VCaP (cell line): ENCODE data around the gene PDK2.

Experiments used
- H3K27ac ChIP-seq: fragments of 450-650 bp; 2 replicates; pipeline ENCODE4 v1.5.1; 2017
- TF ChIP-seq, protein P1 (sequence below): fragments of 450-650 bp; conservative IDR thresholded peaks from 2 replicates; pipeline ENCODE4 v1.5.1; 2017; ENCODE audit warnings: mild to moderate bottlenecking, moderate library complexity

PDK2 gene

DNA sequence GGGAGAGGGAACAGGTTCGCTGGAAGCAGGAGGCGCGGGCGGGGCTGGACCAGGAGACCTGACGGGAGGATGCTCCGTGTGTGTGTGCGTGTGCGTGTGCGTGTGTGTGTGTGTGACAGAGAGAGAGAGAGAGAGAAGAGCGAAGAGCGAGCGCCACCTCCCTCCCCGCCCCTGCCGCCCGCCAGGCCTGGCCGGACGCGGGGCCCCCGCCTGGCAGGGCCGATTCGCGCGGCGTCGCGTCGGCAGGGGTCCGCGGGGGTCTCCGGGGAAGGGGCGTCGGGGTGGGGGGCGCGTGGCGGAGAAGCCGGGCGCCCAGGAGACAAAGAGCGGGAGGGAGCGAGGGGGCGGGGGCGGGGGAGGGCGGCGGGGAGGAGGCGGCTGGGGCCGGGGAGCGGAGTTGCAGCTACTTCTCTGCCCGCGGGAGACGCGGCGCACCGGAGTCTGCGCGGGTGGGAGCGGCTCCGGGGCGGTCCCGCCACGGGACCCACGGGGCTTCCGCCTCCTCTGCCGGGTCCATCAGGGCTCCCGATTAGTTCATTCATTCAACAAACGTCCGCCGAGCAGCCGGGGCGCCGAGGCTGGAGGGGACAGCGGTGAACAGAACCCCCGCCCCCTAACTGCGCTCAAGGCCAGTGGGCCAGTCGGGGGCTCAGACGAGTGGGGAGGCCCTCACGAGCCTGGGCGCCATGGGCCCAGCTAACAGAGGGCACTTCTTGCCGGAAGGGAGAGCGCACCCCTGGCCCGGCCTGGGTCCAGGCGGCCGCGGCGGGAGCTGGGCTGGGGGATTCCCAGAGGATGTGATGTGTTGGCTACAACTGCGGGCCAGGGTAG lies 34.8 kb downstream of the PDK2 start, which contains the start of gene SAMD14:
Gene SAMD14, minus strand, starts transcription at position 433 of the 831 bp plus-strand sequence. CDS start 5,201 bp downstream, outside the sequence.
- peak within 1 kb of the TSS; percentile 40; the same call in 1 of the 2 replicates for H3K27ac ChIP-seq
- TF ChIP-seq, protein P1, sequence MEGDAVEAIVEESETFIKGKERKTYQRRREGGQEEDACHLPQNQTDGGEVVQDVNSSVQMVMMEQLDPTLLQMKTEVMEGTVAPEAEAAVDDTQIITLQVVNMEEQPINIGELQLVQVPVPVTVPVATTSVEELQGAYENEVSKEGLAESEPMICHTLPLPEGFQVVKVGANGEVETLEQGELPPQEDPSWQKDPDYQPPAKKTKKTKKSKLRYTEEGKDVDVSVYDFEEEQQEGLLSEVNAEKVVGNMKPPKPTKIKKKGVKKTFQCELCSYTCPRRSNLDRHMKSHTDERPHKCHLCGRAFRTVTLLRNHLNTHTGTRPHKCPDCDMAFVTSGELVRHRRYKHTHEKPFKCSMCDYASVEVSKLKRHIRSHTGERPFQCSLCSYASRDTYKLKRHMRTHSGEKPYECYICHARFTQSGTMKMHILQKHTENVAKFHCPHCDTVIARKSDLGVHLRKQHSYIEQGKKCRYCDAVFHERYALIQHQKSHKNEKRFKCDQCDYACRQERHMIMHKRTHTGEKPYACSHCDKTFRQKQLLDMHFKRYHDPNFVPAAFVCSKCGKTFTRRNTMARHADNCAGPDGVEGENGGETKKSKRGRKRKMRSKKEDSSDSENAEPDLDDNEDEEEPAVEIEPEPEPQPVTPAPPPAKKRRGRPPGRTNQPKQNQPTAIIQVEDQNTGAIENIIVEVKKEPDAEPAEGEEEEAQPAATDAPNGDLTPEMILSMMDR = no peak

DNA sequence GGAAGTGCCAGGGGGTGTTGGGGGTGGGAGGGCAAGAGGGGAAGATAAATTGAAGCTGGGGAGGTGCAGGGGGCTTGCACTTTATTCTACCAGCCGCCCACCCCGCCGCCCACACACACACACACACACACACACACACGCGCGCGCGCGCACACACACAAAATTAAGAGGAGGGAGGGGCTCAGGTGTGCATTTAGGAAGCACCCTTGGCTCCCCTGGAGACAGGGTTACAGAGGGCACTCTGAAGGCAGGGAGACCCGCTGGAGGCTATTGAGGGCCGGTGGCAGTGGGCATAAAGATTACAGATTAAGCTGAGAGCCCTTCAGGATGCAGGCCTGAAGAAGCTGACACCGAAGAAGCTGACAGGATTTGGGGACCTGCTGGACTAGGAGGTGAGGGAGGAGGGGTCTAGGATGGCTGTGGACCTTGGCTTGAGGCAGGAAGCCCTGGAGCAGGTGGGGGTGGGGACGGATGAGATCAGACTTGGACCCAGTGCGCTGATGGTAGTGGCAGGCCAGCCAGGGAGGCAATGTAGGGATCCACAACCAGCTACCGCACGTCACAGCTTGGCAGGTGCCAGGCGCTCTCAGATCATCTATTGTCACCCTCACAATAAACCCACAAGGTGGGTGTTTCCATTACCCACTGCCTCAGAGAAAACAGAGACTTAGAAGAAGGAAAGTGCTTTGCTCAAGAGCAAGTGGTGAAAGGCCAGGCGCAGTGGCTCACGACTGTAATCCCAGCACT lies 35.6 kb downstream of the PDK2 start:
- TF ChIP-seq, protein P1 = no peak
- no peak overlapping the region for H3K27ac ChIP-seq

DNA sequence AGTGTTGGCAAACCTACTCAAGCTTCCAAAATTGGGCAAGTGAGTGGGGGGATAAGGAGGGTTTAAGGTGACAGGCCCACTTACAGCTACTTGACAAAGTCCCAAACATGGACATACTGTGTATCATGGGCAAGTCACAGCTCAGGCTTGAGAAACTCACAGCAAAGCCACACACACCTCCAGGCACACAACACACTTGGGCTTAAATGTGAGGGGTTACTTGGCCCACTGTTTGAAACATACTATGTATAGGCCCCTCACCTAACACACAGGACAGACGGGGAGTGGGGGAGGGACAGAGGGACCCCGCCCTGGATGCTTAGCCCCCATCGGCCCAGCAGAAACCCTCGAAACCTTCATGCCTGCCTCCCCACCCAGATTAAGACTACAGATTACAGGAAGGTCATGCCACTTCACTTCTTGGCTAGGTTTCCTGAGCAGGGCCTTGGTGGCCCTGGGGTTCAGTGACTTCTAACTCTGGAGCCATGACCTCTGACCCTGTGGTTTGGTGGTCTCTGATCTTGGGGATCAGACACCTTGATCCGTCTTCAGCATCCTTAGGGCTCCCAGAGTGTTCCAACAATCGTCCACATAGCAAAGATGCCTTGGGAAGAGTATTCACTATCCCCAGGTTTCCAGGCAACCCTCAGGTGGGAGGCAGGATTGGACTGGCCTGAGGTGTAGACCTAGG lies 37.1 kb downstream of the PDK2 start:
- H3K27ac ChIP-seq = no peak overlapping the region
- TF ChIP-seq, protein P1 = no peak

DNA sequence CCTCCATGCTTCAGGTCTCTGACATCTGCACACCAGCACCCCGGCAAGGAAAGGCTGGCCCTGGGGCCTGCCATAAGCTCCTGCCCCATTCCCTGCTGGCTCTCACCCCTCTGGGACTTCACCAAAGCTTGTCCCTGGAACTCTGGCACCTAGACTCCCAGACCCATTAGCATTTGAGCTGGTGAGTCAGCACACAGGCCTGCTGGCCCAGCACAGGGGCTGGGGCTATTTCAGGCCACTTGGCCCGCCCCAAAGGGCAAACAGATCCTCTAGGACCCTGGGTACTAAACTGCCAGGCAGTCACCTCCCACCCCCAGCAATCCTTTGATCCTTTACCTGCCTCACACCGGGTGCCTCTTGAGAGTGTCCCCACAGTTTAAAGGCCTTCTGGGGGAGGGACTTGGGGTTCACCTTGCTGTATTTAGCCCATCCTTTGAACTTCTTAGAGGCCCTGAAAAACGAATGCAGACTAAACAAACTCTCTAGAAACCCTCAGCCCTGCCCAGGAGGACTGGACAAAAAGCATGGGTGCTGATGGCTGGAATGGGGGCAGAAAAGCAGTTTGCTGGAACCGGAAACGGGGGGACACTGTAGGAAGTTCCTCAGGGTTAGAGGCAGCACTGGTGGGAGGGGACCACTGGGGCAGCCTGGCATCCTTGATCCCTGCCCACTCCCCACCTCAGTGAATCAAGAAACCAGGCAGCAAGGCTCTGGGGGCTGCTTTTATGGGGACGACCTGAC lies 38.0 kb downstream of the PDK2 start:
- TF ChIP-seq, protein P1 = no peak
- no peak overlapping the region for H3K27ac ChIP-seq

DNA sequence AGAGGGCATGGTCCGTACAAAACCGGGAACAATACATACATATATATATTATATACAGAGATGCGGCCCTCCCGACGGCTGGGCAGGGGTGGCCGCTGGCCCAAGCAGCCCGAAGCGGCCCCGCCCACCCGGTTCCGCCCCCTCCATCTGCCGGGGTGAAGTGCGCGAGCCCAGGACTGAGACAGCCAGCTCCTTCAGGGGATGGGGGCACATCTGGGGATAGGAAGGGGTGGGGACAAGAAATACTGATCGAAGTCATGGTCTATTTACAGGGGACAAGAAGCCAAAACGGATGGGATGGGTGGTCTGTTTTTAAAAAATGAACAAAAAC lies 38.6 kb downstream of the PDK2 start:
- TF ChIP-seq, protein P1 = no peak
- no peak overlapping the region for H3K27ac ChIP-seq

DNA sequence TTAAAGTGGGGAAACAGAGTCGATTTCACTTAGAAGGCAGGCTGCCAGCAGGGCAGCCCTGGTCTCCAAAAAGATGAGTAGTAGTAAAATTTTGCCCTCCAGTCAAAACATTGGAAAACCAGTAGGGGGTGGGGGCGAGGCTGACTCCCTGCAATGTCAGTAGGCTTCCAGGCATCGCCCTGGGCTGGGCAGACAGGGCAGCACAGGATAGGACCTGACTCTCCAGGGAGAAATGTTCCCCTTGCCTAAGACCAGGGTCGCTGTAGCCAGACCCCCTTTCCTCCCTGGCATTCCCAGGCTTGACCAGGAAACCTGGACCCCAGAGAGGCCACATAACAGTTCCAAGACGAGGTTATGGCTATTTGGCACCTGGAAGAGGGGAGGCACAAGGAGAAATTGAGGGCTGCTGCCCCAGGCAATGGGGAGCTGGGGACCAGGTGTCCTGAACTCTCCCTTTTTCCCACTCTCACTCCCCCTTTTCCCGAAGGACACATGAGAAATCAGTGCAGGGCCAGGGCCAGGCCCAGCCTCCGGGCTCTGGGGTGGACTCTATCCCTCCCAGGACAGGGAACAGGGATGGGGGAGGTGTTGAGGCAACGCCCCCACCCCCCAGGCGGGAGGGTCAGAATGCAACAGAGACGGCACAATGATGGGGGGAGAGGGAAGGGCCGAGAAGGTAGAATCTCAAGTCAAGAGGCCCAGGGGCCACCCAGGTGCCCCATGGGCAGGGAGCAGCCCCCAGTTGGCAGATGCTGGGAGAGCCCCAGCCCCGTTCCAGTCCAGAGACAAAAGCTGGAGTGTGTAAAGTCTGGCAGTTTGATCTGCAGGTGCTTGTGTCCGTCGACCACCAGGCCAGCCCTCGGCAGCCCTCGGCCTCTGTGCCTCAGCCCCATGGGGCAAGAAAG lies 39.3 kb downstream of the PDK2 start:
- H3K27ac ChIP-seq = no peak overlapping the region
- TF ChIP-seq, protein P1 = no peak
